D721Med (cell line): ENCODE results near the gene CNTN4.

ENCODE experiments used
- DNase-seq: peaks from one replicate; pipeline ENCODE4 v3.0.0; 2011; ENCODE audit warnings: low spot score; ENCODE audit not compliant: insufficient read length
- FAIRE-seq: peaks from 2 replicates; lab custom pipeline; 2011; peaks lifted over from hg19 to GRCh38; lab: Jason Lieb, UNC
- TF ChIP-seq, protein P1 (sequence below): IDR thresholded peaks from 2 replicates; pipeline ENCODE4 v1.5.1; 2012; ENCODE audit warnings: mild to moderate bottlenecking, control low read depth; ENCODE audit not compliant: insufficient read depth; ENCODE audit errors: missing control alignments

The CNTN4 gene

DNA sequence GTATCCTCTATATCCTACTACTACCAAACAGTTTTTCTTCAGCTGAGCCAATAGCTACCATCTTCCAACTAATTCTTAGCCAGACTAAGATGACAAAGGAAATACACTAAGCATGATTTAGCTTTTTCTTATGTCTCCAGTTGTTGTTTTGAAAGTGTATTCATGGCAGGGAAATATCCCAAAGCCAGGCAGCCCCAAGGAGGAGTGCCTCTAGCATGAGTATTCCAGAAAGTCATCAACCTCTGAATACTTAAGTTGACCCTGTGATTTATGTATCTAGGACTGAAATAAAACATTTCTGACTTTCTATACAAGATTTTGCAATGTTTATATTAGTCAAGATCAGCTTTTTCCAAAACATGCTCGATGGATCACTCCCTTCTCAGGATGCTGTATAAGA is 562.4 kb downstream of the CNTN4 start:
- DNase-seq (no peak), FAIRE-seq (no peak)
- TF ChIP-seq, protein P1, sequence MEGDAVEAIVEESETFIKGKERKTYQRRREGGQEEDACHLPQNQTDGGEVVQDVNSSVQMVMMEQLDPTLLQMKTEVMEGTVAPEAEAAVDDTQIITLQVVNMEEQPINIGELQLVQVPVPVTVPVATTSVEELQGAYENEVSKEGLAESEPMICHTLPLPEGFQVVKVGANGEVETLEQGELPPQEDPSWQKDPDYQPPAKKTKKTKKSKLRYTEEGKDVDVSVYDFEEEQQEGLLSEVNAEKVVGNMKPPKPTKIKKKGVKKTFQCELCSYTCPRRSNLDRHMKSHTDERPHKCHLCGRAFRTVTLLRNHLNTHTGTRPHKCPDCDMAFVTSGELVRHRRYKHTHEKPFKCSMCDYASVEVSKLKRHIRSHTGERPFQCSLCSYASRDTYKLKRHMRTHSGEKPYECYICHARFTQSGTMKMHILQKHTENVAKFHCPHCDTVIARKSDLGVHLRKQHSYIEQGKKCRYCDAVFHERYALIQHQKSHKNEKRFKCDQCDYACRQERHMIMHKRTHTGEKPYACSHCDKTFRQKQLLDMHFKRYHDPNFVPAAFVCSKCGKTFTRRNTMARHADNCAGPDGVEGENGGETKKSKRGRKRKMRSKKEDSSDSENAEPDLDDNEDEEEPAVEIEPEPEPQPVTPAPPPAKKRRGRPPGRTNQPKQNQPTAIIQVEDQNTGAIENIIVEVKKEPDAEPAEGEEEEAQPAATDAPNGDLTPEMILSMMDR: no peak

DNA sequence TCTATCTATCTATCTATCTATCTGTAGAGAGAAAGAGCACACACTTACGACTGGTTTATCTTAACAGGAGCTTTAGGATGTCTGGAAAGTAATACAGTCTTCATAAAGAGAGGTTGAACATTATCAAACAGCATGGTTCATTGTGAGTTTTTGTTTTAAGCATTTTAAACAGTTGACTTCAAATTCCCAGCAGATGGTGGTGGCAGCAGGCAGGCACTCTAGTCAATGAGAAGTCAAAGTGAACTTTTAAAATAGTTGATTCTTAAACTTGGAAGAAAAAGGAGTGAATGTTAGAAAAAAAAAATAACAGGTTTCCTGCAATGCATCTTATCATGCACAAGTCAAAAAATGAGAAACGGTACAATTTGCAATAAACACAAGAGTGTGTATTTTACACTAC is 578.8 kb downstream of the CNTN4 start:
- TF ChIP-seq, protein P1: no peak
- DNase-seq (no peak), FAIRE-seq (no peak)

- TF ChIP-seq, protein P1: no peak
- FAIRE-seq (no peak), DNase-seq (no peak)
Measured at GRCh38 chr3:2680236-2680635, 581.6 kb downstream of the CNTN4 start.

DNA sequence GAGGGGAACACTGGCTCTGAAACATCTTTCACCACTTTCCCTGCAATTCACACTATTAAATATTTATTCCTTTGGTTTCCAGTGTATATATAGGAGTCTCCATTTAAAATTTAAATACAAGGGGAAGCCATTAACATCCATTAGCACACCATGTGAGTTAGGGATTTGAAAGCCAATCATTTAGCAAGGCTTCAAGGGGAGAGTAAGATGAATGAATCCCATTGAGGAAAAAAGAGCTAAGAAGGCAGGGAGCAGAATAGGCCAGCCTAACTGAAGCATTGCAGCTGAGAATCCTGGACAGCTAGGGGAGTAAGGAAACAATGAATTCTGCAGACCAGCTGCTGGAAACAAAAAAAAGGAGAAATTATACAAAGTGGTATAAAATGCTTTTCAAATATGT is 585.4 kb downstream of the CNTN4 start:
- DNase-seq (no peak), FAIRE-seq (no peak)
- TF ChIP-seq, protein P1: no peak

- DNase-seq (no peak), FAIRE-seq (no peak)
- TF ChIP-seq, protein P1: no peak
Measured at GRCh38 chr3:2686816-2687502, 588.3 kb downstream of the CNTN4 start.

DNA sequence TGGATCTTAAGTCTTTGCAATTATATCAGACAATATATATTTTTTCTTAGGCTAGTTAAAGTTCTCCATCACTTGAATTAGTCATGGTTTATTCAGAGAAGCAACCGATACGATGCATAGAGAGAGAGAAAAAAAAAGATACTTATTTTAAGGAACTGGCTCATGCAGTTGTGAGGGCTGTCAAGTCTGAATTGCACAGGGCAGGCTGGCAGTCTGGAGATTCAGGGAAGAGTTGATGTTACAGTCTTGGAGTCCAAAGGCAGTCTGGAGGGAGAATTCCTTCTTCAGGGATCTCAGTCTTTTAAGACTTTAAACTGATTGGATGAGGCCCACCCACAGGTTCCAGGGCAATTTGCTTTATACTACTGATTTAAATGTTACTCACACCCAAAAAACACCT is 598.9 kb downstream of the CNTN4 start:
- DNase-seq (no peak), FAIRE-seq (no peak)
- TF ChIP-seq, protein P1: no peak

GRCh38 chr3:2701471-2701870 is 602.8 kb downstream of the CNTN4 start:
- DNase-seq (no peak), FAIRE-seq (no peak)
- TF ChIP-seq, protein P1: no peak
